SK-N-SH (cell line): ENCODE measurements around the gene TGFBI. TPM values are rescaled to one million over a fixed set of nuclear protein-coding genes. Genes with fewer than 3 reads are reported as not detected.

Source experiments
- CTCF ChIA-PET: fragments of 300-600, 350-600 bp; formaldehyde crosslinking; extraction: SDS; loops from one replicate; lab custom pipeline; 2021; lab: Yijun Ruan, JAX
- POLR2A ChIA-PET: fragments of 350-600 bp; sonication (Branson Sonifier 250); formaldehyde crosslinking; extraction: SDS; loops from one replicate; lab custom pipeline; 2020; ENCODE audit warnings: antibody characterized with exemption, inconsistent platforms; lab: Yijun Ruan, JAX
- DNase-seq: peaks from one replicate; pipeline ENCODE4 v3.0.0; 2012
- H2AFZ ChIP-seq: fragments of 200-600 bp; sonication (generic); 2 replicates; pipeline ENCODE4 v1.8.1; 2016; ENCODE audit warnings: antibody characterized with exemption, mild to moderate bottlenecking, low read depth
- H3F3A ChIP-seq: fragments of 200-600 bp; sonication (generic); replicated peaks from 2 replicates; pipeline ENCODE3; 2016; ENCODE audit warnings: antibody characterized with exemption, mild to moderate bottlenecking; ENCODE audit not compliant: insufficient read depth
- H3K27ac ChIP-seq, 2 experiments: fragments of 200-500 bp in 1 of 2; fragments of 200-600 bp in 1 of 2; sonication (Bioruptor generic) in 1 of 2; sonication (generic), shearing (Covaris generic) in 1 of 2; 2 replicates each; pipeline versions ENCODE4 v1.5.1 to v1.6.1; 2014 to 2016; ENCODE audit warnings: low read depth in 2 of 2, inconsistent platforms in 1 of 2, low read length in 1 of 2, mild to moderate bottlenecking in 1 of 2, mixed read lengths in 1 of 2
- H3K27me3 ChIP-seq: fragments of 200-600 bp; sonication (generic), shearing (Covaris generic); 2 replicates; pipeline ENCODE4 v1.6.1; 2016; ENCODE audit warnings: mixed run types; ENCODE audit not compliant: insufficient read depth
- H3K36me3 ChIP-seq, 2 experiments: fragments of 200-500 bp in 1 of 2; fragments of 200-600 bp in 1 of 2; sonication (Bioruptor generic) in 1 of 2; sonication (generic) in 1 of 2; replicated peaks in 1 of 2; 2 replicates each; pipeline versions ENCODE3 to v1.5.1; 2014 to 2016; ENCODE audit warnings: low read length in 1 of 2, mild to moderate bottlenecking in 1 of 2; ENCODE audit not compliant: insufficient read depth in 2 of 2, control insufficient read depth in 1 of 2
- H3K4me1 ChIP-seq, 2 experiments: fragments of 200-500 bp in 1 of 2; fragments of 200-600 bp in 1 of 2; sonication (Bioruptor generic) in 1 of 2; sonication (generic), shearing (Covaris generic) in 1 of 2; 2 replicates each; pipeline versions ENCODE4 v1.5.1 to v1.6.1; 2014 to 2016; ENCODE audit warnings: low read depth in 1 of 2, low read length in 1 of 2, mixed run types in 1 of 2; ENCODE audit not compliant: insufficient read depth in 2 of 2, control insufficient read depth in 1 of 2
- H3K4me2 ChIP-seq: fragments of 200-600 bp; sonication (generic), shearing (Covaris generic); 2 replicates; pipeline ENCODE4 v1.6.1; 2017; ENCODE audit warnings: mixed run types
- H3K4me3 ChIP-seq, 2 experiments: fragments of 200-500 bp in 1 of 2; fragments of 200-600 bp in 1 of 2; sonication (Bioruptor generic) in 1 of 2; sonication (generic), shearing (Covaris generic) in 1 of 2; 2 replicates each; pipeline versions ENCODE4 v1.5.1 to v1.8.1; 2014 to 2016; ENCODE audit warnings: low read depth in 2 of 2, inconsistent platforms in 1 of 2, low read length in 1 of 2, mild to moderate bottlenecking in 1 of 2, mixed read lengths in 1 of 2, moderate library complexity in 1 of 2
- H3K79me2 ChIP-seq: fragments of 200-600 bp; sonication (generic); 2 replicates; pipeline ENCODE4 v1.8.1; 2017; ENCODE audit warnings: mild to moderate bottlenecking; ENCODE audit not compliant: insufficient read depth
- H3K9ac ChIP-seq: fragments of 200-600 bp; sonication (generic); 2 replicates; pipeline ENCODE4 v1.6.1; 2017; ENCODE audit warnings: mixed run types
- H3K9me2 ChIP-seq: fragments of 200-600 bp; sonication (generic); 2 replicates; pipeline ENCODE4 v1.6.1; 2017; ENCODE audit warnings: mixed run types
- H3K9me3 ChIP-seq: fragments of 200-600 bp; sonication (generic); 2 replicates; pipeline ENCODE4 v1.6.1; 2017; ENCODE audit warnings: mixed run types, mild to moderate bottlenecking, moderate library complexity
- H4K20me1 ChIP-seq: fragments of 200-600 bp; sonication (generic); 2 replicates; pipeline ENCODE4 v1.6.1; 2017; ENCODE audit warnings: mild to moderate bottlenecking, mixed run types; ENCODE audit not compliant: insufficient read depth
- ELF1 ChIP-seq: IDR thresholded peaks from 2 replicates; pipeline ENCODE4 v1.4.0; 2012
- EZH2phosphoT487 ChIP-seq: fragments of 200-600 bp; sonication (generic); IDR thresholded peaks from 2 replicates; pipeline ENCODE4 v1.6.1; 2017; ENCODE audit warnings: low read depth, mixed run types, mild to moderate bottlenecking, antibody characterized with exemption, moderate library complexity, borderline replicate concordance
- FOSL2 ChIP-seq: IDR thresholded peaks from 2 replicates; pipeline ENCODE4 v1.4.0; 2012; ENCODE audit warnings: low read depth, mild to moderate bottlenecking, moderate library complexity, borderline replicate concordance
- FOXJ3 ChIP-seq: sonication (generic); formaldehyde crosslinking; IDR thresholded peaks from 2 replicates; pipeline ENCODE4 v1.5.1; 2020; ENCODE audit warnings: mild to moderate bottlenecking, missing genetic modification reagents
- FOXM1 ChIP-seq: IDR thresholded peaks from 2 replicates; pipeline ENCODE4 v1.4.0; 2012; ENCODE audit warnings: low read depth, mild to moderate bottlenecking
- JUND ChIP-seq: IDR thresholded peaks from 2 replicates; pipeline ENCODE4 v1.4.0; 2012
- MEF2A ChIP-seq: IDR thresholded peaks from 2 replicates; pipeline ENCODE4 v1.4.0; 2012; ENCODE audit warnings: low read depth, borderline replicate concordance
- NFIC ChIP-seq: IDR thresholded peaks from 2 replicates; pipeline ENCODE4 v1.4.0; 2012; ENCODE audit warnings: borderline replicate concordance
- RAD21 ChIP-seq: IDR thresholded peaks from 2 replicates; pipeline ENCODE4 v1.6.1; 2012; ENCODE audit warnings: mild to moderate bottlenecking, low read length
- RCOR1 ChIP-seq: fragments of 150-350 bp; IDR thresholded peaks from 2 replicates; pipeline ENCODE4 v1.6.1; 2017; ENCODE audit warnings: antibody characterized with exemption, low read length
- REST ChIP-seq: IDR thresholded peaks from 2 replicates; pipeline ENCODE4 v1.6.1; 2012; ENCODE audit warnings: mild to moderate bottlenecking, low read depth, low read length, moderate library complexity
- RXRA ChIP-seq: IDR thresholded peaks from 2 replicates; pipeline ENCODE4 v1.4.0; 2012; ENCODE audit warnings: low read depth, mild to moderate bottlenecking, borderline replicate concordance
- SMC3 ChIP-seq: IDR thresholded peaks from 2 replicates; pipeline ENCODE4 v1.6.1; 2012; ENCODE audit warnings: low read depth, low read length, improper control_type of control experiment
- TEAD4 ChIP-seq: IDR thresholded peaks from 2 replicates; pipeline ENCODE4 v1.4.0; 2012; ENCODE audit warnings: mild to moderate bottlenecking, borderline replicate concordance; ENCODE audit not compliant: insufficient read depth
- USF1 ChIP-seq: IDR thresholded peaks from 2 replicates; pipeline ENCODE4 v1.4.0; 2012; ENCODE audit warnings: low read depth, borderline replicate concordance
- YY1 ChIP-seq: IDR thresholded peaks from 2 replicates; pipeline ENCODE4 v1.4.0; 2012; ENCODE audit warnings: low read depth, mild to moderate bottlenecking
- WGBS: methylation state at CpG from one replicate; pipeline ENCODE4 v1.1.6; 2017; ENCODE audit warnings: low lambda C conversion rate; 5-methylcytosine and 5-hydroxymethylcytosine counted together
- polyA plus RNA-seq, 3 experiments: library from polyadenylated mRNA; depleted of rRNA; stranded (reverse); fragments of >200 nt; gene quantifications; 2 replicates each; pipeline ENCODE4 v1.2.3, GENCODE V29; 2012

TGFBI gene
- polyA plus RNA-seq, 1 of the 3 experiments (the other 2 are of a cell fraction): 2,678 TPM

- Histone ChIP-seq H3K9ac (no peak overlapping the region), H3K79me2 (no peaks in the 10 kb centered on the region), H3K4me2 (no peak overlapping the region), H3K27ac (no peak overlapping the region), H3K27me3 (no peaks in the 10 kb centered on the region), H3F3A (no peaks in the 10 kb centered on the region), H3K9me3 (no peaks in the 10 kb centered on the region), H4K20me1 (no peaks in the 10 kb centered on the region), H3K4me3 (no peak overlapping the region), H2AFZ (no peak overlapping the region), H3K36me3 (no peaks in the 10 kb centered on the region), H3K9me2 (no peaks in the 10 kb centered on the region), H3K4me1 (no peaks in the 10 kb centered on the region)
- POLR2A ChIA-PET: no interaction called here
- CTCF ChIA-PET: interaction anchor here (1.0 kb wide), 1 partner anchor 681 kb away, joined by 3 read pairs; no protein-coding TSS in a partner anchor
- TF ChIP-seq JUND (no peak), MEF2A (no peak), YY1 (no peak), USF1 (no peak), RCOR1 (no peak), TEAD4 (no peak), NFIC (no peak), FOXM1 (no peak), REST (no peak), EZH2phosphoT487 (no peak), FOSL2 (no peak), ELF1 (no peak), RXRA (no peak), FOXJ3 (CRISPR knock-in tag) (no peak), RAD21 (no peak), SMC3 (no peak)
- no peak for DNase-seq
- WGBS: 82% methylated on average over 16 of the region's 16 CpGs
These were observed 59.4 kb downstream of the TGFBI start for GRCh38 chr5:136087961-136088871.
